ENCODE data around the gene XYLT1. TPM values are rescaled to one million over a fixed set of nuclear protein-coding genes. Genes with fewer than 3 reads are reported as not detected.

XYLT1 gene
- polyA plus RNA-seq, 1 donor from 2014 or later = 3.3 TPM

DNA sequence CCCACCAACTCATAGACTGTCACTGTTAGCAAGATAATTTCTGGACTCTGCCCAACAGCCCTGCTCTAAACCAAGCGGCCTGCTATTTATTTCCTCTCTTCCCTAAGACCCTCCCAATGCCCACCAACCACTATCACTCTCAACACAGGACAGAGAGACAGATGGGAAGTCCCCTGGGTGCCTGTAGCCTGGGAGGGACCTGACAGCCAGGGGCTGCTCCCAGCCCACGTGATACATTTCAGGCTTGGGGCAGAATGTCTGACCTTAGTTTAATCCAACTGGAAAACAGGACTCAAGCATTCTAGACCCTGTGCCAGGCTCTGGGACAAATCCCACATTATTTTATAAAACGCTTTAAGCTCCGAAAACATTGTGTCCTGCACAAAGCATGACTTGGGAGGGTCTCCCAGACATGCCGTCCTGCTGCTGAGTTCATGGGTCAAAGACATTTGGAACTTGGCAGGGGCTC lies 23.6 kb downstream of the XYLT1 start:
- no peak overlapping the region for H3K4me3 ChIP-seq (ENCODE audit: low read length)
- H3K79me2 ChIP-seq (replicated peaks; ENCODE audit: insufficient read depth, low read length) = peaks cover 10% of the 10 kb centered on the region
- no peaks in the 10 kb centered on the region for H4K20me1 ChIP-seq (ENCODE audit: insufficient read depth)
- no peak overlapping the region for H3K4me2 ChIP-seq (ENCODE audit: low read length)
- H3K27ac ChIP-seq (ENCODE audit: low read length) = no peak overlapping the region
- H3K27me3 ChIP-seq (ENCODE audit: insufficient read depth, low read depth, low read length) = no peaks in the 10 kb centered on the region
- H3K9me2 ChIP-seq (ENCODE audit: insufficient read depth, low read length) = no peaks in the 10 kb centered on the region
- no peaks in the 10 kb centered on the region for H3F3A ChIP-seq (ENCODE audit: insufficient read depth, low read length, poor library complexity, severe bottlenecking)
- no peaks in the 10 kb centered on the region for H3K9me3 ChIP-seq (ENCODE audit: low read length)
- no peaks in the 10 kb centered on the region for H3K36me3 ChIP-seq (ENCODE audit: insufficient read depth, low read length)
- H2AFZ ChIP-seq (ENCODE audit: low read depth, low read length) = no peak overlapping the region
- no peak overlapping the region for H3K9ac ChIP-seq (ENCODE audit: low read length)
- TF ChIP-seq EZH2 (IDR thresholded peaks at IDR 0.05; ENCODE audit: borderline replicate concordance, insufficient read depth, low read length, poor library complexity, severe bottlenecking) (no peak), EP300 (conservative IDR thresholded peaks at IDR 0.05; ENCODE audit: poor library complexity, severe bottlenecking) (no peak), MXI1 (conservative IDR thresholded peaks at IDR 0.05; ENCODE audit: poor library complexity, severe bottlenecking) (no peak), TAF1 (IDR thresholded peaks at IDR 0.05; ENCODE audit: low read depth) (no peak), RAD21 (conservative IDR thresholded peaks at IDR 0.05) (no peak), SMC3 (conservative IDR thresholded peaks at IDR 0.05; ENCODE audit: poor library complexity) (no peak), POLR2AphosphoS5 (IDR thresholded peaks at IDR 0.05) (no peak)
- TF ChIP-seq, protein P1, sequence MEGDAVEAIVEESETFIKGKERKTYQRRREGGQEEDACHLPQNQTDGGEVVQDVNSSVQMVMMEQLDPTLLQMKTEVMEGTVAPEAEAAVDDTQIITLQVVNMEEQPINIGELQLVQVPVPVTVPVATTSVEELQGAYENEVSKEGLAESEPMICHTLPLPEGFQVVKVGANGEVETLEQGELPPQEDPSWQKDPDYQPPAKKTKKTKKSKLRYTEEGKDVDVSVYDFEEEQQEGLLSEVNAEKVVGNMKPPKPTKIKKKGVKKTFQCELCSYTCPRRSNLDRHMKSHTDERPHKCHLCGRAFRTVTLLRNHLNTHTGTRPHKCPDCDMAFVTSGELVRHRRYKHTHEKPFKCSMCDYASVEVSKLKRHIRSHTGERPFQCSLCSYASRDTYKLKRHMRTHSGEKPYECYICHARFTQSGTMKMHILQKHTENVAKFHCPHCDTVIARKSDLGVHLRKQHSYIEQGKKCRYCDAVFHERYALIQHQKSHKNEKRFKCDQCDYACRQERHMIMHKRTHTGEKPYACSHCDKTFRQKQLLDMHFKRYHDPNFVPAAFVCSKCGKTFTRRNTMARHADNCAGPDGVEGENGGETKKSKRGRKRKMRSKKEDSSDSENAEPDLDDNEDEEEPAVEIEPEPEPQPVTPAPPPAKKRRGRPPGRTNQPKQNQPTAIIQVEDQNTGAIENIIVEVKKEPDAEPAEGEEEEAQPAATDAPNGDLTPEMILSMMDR (IDR thresholded peaks at IDR 0.05; ENCODE audit: poor library complexity, severe bottlenecking) = no peak
- TF ChIP-seq, protein P2, sequence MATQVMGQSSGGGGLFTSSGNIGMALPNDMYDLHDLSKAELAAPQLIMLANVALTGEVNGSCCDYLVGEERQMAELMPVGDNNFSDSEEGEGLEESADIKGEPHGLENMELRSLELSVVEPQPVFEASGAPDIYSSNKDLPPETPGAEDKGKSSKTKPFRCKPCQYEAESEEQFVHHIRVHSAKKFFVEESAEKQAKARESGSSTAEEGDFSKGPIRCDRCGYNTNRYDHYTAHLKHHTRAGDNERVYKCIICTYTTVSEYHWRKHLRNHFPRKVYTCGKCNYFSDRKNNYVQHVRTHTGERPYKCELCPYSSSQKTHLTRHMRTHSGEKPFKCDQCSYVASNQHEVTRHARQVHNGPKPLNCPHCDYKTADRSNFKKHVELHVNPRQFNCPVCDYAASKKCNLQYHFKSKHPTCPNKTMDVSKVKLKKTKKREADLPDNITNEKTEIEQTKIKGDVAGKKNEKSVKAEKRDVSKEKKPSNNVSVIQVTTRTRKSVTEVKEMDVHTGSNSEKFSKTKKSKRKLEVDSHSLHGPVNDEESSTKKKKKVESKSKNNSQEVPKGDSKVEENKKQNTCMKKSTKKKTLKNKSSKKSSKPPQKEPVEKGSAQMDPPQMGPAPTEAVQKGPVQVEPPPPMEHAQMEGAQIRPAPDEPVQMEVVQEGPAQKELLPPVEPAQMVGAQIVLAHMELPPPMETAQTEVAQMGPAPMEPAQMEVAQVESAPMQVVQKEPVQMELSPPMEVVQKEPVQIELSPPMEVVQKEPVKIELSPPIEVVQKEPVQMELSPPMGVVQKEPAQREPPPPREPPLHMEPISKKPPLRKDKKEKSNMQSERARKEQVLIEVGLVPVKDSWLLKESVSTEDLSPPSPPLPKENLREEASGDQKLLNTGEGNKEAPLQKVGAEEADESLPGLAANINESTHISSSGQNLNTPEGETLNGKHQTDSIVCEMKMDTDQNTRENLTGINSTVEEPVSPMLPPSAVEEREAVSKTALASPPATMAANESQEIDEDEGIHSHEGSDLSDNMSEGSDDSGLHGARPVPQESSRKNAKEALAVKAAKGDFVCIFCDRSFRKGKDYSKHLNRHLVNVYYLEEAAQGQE (IDR thresholded peaks at IDR 0.05; ENCODE audit: borderline replicate concordance) = no peak

DNA sequence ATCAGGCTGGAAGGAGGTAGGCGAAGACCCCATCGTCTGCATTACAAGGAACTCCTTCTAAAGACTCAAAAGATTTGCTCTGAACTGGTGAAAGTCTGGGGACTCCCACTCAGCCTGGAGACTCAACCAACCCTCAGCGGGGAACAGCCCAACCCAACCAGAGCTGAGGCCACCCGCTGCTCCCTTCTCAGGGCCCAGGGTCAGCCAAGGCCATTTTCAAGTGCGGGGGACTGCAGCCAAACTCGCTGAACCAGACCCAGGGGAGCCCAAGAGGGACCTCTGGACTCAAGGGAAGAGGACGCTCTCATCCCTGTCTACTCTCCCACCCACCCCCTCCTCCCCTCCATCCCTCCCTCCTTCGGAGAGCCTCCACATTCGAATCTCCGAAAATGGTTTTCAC lies 24.1 kb downstream of the XYLT1 start:
- H3K79me2 ChIP-seq (replicated peaks; ENCODE audit: insufficient read depth, low read length) = peaks cover 8% of the 10 kb centered on the region
- no peaks in the 10 kb centered on the region for H3K27me3 ChIP-seq (ENCODE audit: insufficient read depth, low read depth, low read length)
- H3K27ac ChIP-seq (ENCODE audit: low read length) = no peak overlapping the region
- no peak overlapping the region for H2AFZ ChIP-seq (ENCODE audit: low read depth, low read length)
- H3K4me3 ChIP-seq (ENCODE audit: low read length) = no peak overlapping the region
- no peaks in the 10 kb centered on the region for H3K36me3 ChIP-seq (ENCODE audit: insufficient read depth, low read length)
- H3K9me3 ChIP-seq (ENCODE audit: low read length) = no peaks in the 10 kb centered on the region
- H3F3A ChIP-seq (ENCODE audit: insufficient read depth, low read length, poor library complexity, severe bottlenecking) = no peaks in the 10 kb centered on the region
- no peak overlapping the region for H3K4me2 ChIP-seq (ENCODE audit: low read length)
- no peaks in the 10 kb centered on the region for H3K9me2 ChIP-seq (ENCODE audit: insufficient read depth, low read length)
- no peak for TF ChIP-seq TAF1 (IDR thresholded peaks at IDR 0.05; ENCODE audit: low read depth)
- TF ChIP-seq, protein P2 (IDR thresholded peaks at IDR 0.05; ENCODE audit: borderline replicate concordance) = no peak
- TF ChIP-seq, protein P1 (IDR thresholded peaks at IDR 0.05; ENCODE audit: poor library complexity, severe bottlenecking) = no peak
- no peak for TF ChIP-seq EZH2 (IDR thresholded peaks at IDR 0.05; ENCODE audit: borderline replicate concordance, insufficient read depth, low read length, poor library complexity, severe bottlenecking)
- TF ChIP-seq MXI1 (conservative IDR thresholded peaks at IDR 0.05; ENCODE audit: poor library complexity, severe bottlenecking) = no peak
- TF ChIP-seq POLR2AphosphoS5 (IDR thresholded peaks at IDR 0.05) = no peak
- TF ChIP-seq RAD21 (conservative IDR thresholded peaks at IDR 0.05) = no peak
- TF ChIP-seq SMC3 (conservative IDR thresholded peaks at IDR 0.05; ENCODE audit: poor library complexity) = no peak
- no peak for TF ChIP-seq EP300 (conservative IDR thresholded peaks at IDR 0.05; ENCODE audit: poor library complexity, severe bottlenecking)
- H3K9ac ChIP-seq (ENCODE audit: low read length) = no peak overlapping the region
- no peaks in the 10 kb centered on the region for H4K20me1 ChIP-seq (ENCODE audit: insufficient read depth)
